GM12878 (cell line): ENCODE data around the gene GRM1. TPM values are rescaled to one million over a fixed set of nuclear protein-coding genes. Genes with fewer than 3 reads are reported as not detected.

Source experiments
- ATAC-seq: fragments of 200-7000 bp; cut with Tn5 transposase; 3 replicates; pipeline ENCODE4 v1.9.1; 2020; ENCODE audit warnings: mild to moderate bottlenecking, moderate library complexity
- BruUV-seq: library from RNA; stranded (reverse); fragments of 400-500 nt; replicated peaks from 2 replicates; lab custom pipeline; 2021; lab: Mats Ljungman, UMichigan
- CTCF ChIA-PET: fragments of 300-600 bp; sonication (Branson Sonifier 250); formaldehyde crosslinking; extraction: SDS; loops from one replicate; lab custom pipeline; 2021; ENCODE audit warnings: inconsistent platforms; lab: Yijun Ruan, JAX
- POLR2A ChIA-PET: fragments of 350-600 bp; formaldehyde crosslinking; extraction: SDS; loops from one replicate; lab custom pipeline; 2021; ENCODE audit warnings: inconsistent platforms; lab: Charles Lee
- RAD21 ChIA-PET: fragments of 300-600 bp; sonication (Branson Sonifier 250); formaldehyde crosslinking; loops from one replicate; lab custom pipeline; 2023; ENCODE audit warnings: antibody characterized with exemption; ENCODE audit not compliant: unreplicated experiment; lab: Charles Lee
- SMC1A ChIA-PET: fragments of 300-600 bp; sonication (Branson Sonifier 250); formaldehyde crosslinking; loops from one replicate; lab custom pipeline; 2023; ENCODE audit not compliant: unreplicated experiment, uncharacterized antibody; lab: Charles Lee
- DNase-seq: peaks from one replicate; pipeline ENCODE4 v3.0.0-alpha.2; 2011; ENCODE audit warnings: low read depth, low spot score
- FAIRE-seq: peaks from 3 replicates; lab custom pipeline; 2011; peaks lifted over from hg19 to GRCh38; lab: Jason Lieb, UNC
- H2AFZ ChIP-seq: 2 replicates; pipeline ENCODE4 v1.6.0; 2011; ENCODE audit warnings: low read depth, low read length, control low read depth; ENCODE audit not compliant: control insufficient read depth
- H3K27ac ChIP-seq: 2 replicates; pipeline ENCODE4 v1.5.1; 2011; ENCODE audit warnings: control low read depth; ENCODE audit not compliant: control insufficient read depth, insufficient read depth
- H3K27me3 ChIP-seq, 2 experiments: replicated peaks in 1 of 2; 2 replicates each; pipeline versions ENCODE4 v1.6.0 to v1.6.1; 2011; ENCODE audit warnings: low read length in 1 of 2; ENCODE audit not compliant: control insufficient read depth in 2 of 2, insufficient read depth in 2 of 2
- H3K36me3 ChIP-seq, 2 experiments: 2 replicates each; pipeline ENCODE4 v1.5.1; 2011; ENCODE audit warnings: low read length in 1 of 2; ENCODE audit not compliant: control insufficient read depth in 2 of 2, insufficient read depth in 2 of 2
- H3K4me1 ChIP-seq: 2 replicates; pipeline ENCODE4 v1.6.1; 2011; ENCODE audit warnings: mild to moderate bottlenecking, low read length, moderate library complexity, mixed read lengths; ENCODE audit not compliant: control insufficient read depth, insufficient read depth
- H3K4me2 ChIP-seq: 2 replicates; pipeline ENCODE4 v1.6.0; 2011; ENCODE audit warnings: control low read depth; ENCODE audit not compliant: control insufficient read depth, insufficient read depth
- H3K4me3 ChIP-seq: fragments of 200-600 bp; sonication (generic); 2 replicates; pipeline ENCODE4 v1.5.1; 2016
- H3K79me2 ChIP-seq: 2 replicates; pipeline ENCODE4 v1.6.0; 2011; ENCODE audit warnings: low read length; ENCODE audit not compliant: control insufficient read depth, insufficient read depth
- H3K9ac ChIP-seq: 2 replicates; pipeline ENCODE4 v1.8.0; 2011; ENCODE audit warnings: low read length, control low read depth, mixed read lengths; ENCODE audit not compliant: control insufficient read depth, insufficient read depth
- H3K9me3 ChIP-seq: replicated peaks from 3 replicates; pipeline ENCODE4 v1.5.1; 2011; ENCODE audit warnings: mild to moderate bottlenecking, low read length; ENCODE audit not compliant: control insufficient read depth, insufficient read depth
- H4K20me1 ChIP-seq: 2 replicates; pipeline ENCODE4 v1.6.0; 2011; ENCODE audit not compliant: control insufficient read depth, insufficient read depth
- CUX1 ChIP-seq: IDR thresholded peaks from 2 replicates; pipeline ENCODE4 v1.6.1; 2012; ENCODE audit warnings: improper control_type of control experiment, low read depth, low read length; ENCODE audit not compliant: insufficient replicate concordance
- ELK1 ChIP-seq: IDR thresholded peaks from 2 replicates; pipeline ENCODE4 v1.6.1; 2012; ENCODE audit warnings: low read depth, low read length, improper control_type of control experiment
- EP300 ChIP-seq, 2 experiments: fragments of 150-350 bp in 1 of 2; IDR thresholded peaks; 2 replicates each; pipeline ENCODE4 v1.6.1; 2011 to 2012; ENCODE audit warnings: low read depth in 2 of 2, low read length in 2 of 2, borderline replicate concordance in 1 of 2, improper control_type of control experiment in 1 of 2, inconsistent platforms in 1 of 2; ENCODE audit not compliant: control insufficient read depth in 1 of 2
- IKZF2 ChIP-seq, 2 experiments: fragments of 450-650 bp; IDR thresholded peaks; 2 replicates each; pipeline ENCODE4 v1.6.1; 2017; ENCODE audit warnings: mild to moderate bottlenecking in 2 of 2, moderate library complexity in 2 of 2
- IRF3 ChIP-seq: fragments of 450-650 bp; IDR thresholded peaks from 2 replicates; pipeline ENCODE4 v1.6.1; 2014; ENCODE audit warnings: mild to moderate bottlenecking
- IRF4 ChIP-seq: IDR thresholded peaks from 2 replicates; pipeline ENCODE4 v1.6.1; 2011; ENCODE audit warnings: low read depth, low read length
- NFYB ChIP-seq: IDR thresholded peaks from 2 replicates; pipeline ENCODE4 v1.6.1; 2011; ENCODE audit warnings: low read depth, mild to moderate bottlenecking, low read length, improper control_type of control experiment, moderate library complexity; ENCODE audit not compliant: insufficient read depth
- NR2F1 ChIP-seq: fragments of 450-650 bp; conservative IDR thresholded peaks from 2 replicates; pipeline ENCODE4 v1.6.1; 2017; ENCODE audit warnings: mild to moderate bottlenecking
- PAX8 ChIP-seq: fragments of 450-650 bp; IDR thresholded peaks from 2 replicates; pipeline ENCODE4 v1.6.1; 2017; ENCODE audit warnings: mild to moderate bottlenecking, moderate library complexity
- PBX3 ChIP-seq: IDR thresholded peaks from 2 replicates; pipeline ENCODE4 v1.6.1; 2011; ENCODE audit warnings: mild to moderate bottlenecking, low read depth, low read length, moderate library complexity; ENCODE audit not compliant: insufficient replicate concordance
- TARDBP ChIP-seq: IDR thresholded peaks from 2 replicates; pipeline ENCODE4 v1.6.1; 2016; ENCODE audit warnings: borderline replicate concordance
- TCF3 ChIP-seq: IDR thresholded peaks from 2 replicates; pipeline ENCODE4 v1.6.1; 2012; ENCODE audit warnings: low read depth, mild to moderate bottlenecking, low read length, borderline replicate concordance; ENCODE audit not compliant: insufficient read depth
- WGBS: methylation state at CpG from one replicate; pipeline ENCODE4 v1.1.6; 2016; ENCODE audit warnings: low lambda C conversion rate; ENCODE audit not compliant: insufficient replicate concordance, insufficient coverage; ENCODE audit errors: missing lambda C conversion rate; 5-methylcytosine and 5-hydroxymethylcytosine counted together
- in situ Hi-C: fragments of 300-500 bp; cut with MboI; formaldehyde crosslinking; loops from 9 replicates; pipeline ENCODE4 v1.14.3; 2018; ENCODE audit warnings: mixed read lengths
- intact Hi-C: fragments of 100-400 bp; cut with micrococcal nuclease; formaldehyde crosslinking; loops from one replicate; pipeline ENCODE4 v1.14.2; 2022; ENCODE audit not compliant: unreplicated experiment
- polyA plus RNA-seq, 11 experiments: library from polyadenylated mRNA; depleted of rRNA in 4 of 11; unstranded in 6 of 11; stranded (reverse) in 5 of 11; fragments of >200 nt; fragmentation: Nextera tagmentation in 4 of 11; fragmentation: Illumina TruSeq in 1 of 11; extraction: Ambion mirVana in 4 of 11; extraction: Trizol in 1 of 11; gene quantifications; 1 replicate in 1 of 11; 2 replicates in 10 of 11; pipeline versions ENCODE4 v1.2.1 to v1.2.3, GENCODE V29; 2011 to 2016; ENCODE audit warnings: inconsistent platforms in 2 of 11, missing spikeins in 2 of 11, low read depth in 1 of 11
- total RNA-seq, 4 experiments: library from RNA; depleted of rRNA in 3 of 4; stranded (reverse); fragments of >200 nt in 3 of 4; fragmentation: Illumina TruSeq in 1 of 4; extraction: Trizol in 1 of 4; gene quantifications; 2 replicates each; pipeline versions ENCODE4 v1.2.1 to v1.2.3, GENCODE V29; 2013 to 2021

Gene GRM1
- total and polyA plus RNA-seq, 10 of the 15 experiments (the other 5 are each of a cell fraction or from before 2014, with no cell fraction given): 0.04 TPM; not detected in 9

GRCh38 chr6:146240322-146240721 lies 211.5 kb downstream of the GRM1 start:
- DNase-seq (no peak), ATAC-seq (no peak), FAIRE-seq (no peak)
- H3K9ac ChIP-seq: no peak overlapping the region
- in situ Hi-C loops (no loop called here), intact Hi-C loops (no loop called here)
- no peak overlapping the region for H2AFZ ChIP-seq
- no peak overlapping the region for H3K4me2 ChIP-seq
- ChIA-PET POLR2A (no interaction called here), RAD21 (no interaction called here), SMC1A (no interaction called here), CTCF (no interaction called here)
- H3K9me3 ChIP-seq: no peaks in the 10 kb centered on the region
- H3K27me3 ChIP-seq: no peaks in the 10 kb centered on the region
- H3K27ac ChIP-seq: no peak overlapping the region
- H3K36me3 ChIP-seq: no peaks in the 10 kb centered on the region
- 5% methylated on average over 1 of the region's 1 CpG for WGBS
- no peaks in the 10 kb centered on the region for H3K4me1 ChIP-seq
- no peak overlapping the region for H3K4me3 ChIP-seq
- no TSS peak for BruUV-seq
- H4K20me1 ChIP-seq: no peaks in the 10 kb centered on the region
- no peaks in the 10 kb centered on the region for H3K79me2 ChIP-seq
- TF ChIP-seq PBX3 (no peak), ELK1 (no peak), CUX1 (no peak), IRF4 (no peak), EP300 (IDR thresholded peaks at IDR 0.05; ENCODE audit: borderline replicate concordance in 1 of 2, control insufficient read depth in 1 of 2, low read depth in 2 of 2, low read length in 2 of 2) (no peak), PAX8 (no peak), NR2F1 (no peak), IRF3 (no peak), NFYB (no peak), TARDBP (no peak), TCF3 (no peak), IKZF2 (IDR thresholded peaks at IDR 0.05) (no peak)
